Measurements from ENCODE around the gene ERLEC1.
"Not testable (repeated sequence)": the region's sequence is repeated elsewhere in the genome, so short reads cannot be mapped to it uniquely, and the experiment has no call there.

Gene ERLEC1

GRCh38 chr2:53826030-53826410 lies 39.2 kb downstream of the ERLEC1 start:
- Histone ChIP-seq H3K27me3 (no peaks in the 10 kb centered on the region), H3K4me3 (ENCODE audit: low read depth, low read length) (no peak overlapping the region), H3K9me3 (no peaks in the 10 kb centered on the region), H3K36me3 (no peaks in the 10 kb centered on the region), H3K4me1 (no peaks in the 10 kb centered on the region)
- DNase-seq: no peak
- TF ChIP-seq, protein P1, sequence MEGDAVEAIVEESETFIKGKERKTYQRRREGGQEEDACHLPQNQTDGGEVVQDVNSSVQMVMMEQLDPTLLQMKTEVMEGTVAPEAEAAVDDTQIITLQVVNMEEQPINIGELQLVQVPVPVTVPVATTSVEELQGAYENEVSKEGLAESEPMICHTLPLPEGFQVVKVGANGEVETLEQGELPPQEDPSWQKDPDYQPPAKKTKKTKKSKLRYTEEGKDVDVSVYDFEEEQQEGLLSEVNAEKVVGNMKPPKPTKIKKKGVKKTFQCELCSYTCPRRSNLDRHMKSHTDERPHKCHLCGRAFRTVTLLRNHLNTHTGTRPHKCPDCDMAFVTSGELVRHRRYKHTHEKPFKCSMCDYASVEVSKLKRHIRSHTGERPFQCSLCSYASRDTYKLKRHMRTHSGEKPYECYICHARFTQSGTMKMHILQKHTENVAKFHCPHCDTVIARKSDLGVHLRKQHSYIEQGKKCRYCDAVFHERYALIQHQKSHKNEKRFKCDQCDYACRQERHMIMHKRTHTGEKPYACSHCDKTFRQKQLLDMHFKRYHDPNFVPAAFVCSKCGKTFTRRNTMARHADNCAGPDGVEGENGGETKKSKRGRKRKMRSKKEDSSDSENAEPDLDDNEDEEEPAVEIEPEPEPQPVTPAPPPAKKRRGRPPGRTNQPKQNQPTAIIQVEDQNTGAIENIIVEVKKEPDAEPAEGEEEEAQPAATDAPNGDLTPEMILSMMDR (IDR thresholded peaks at IDR 0.05; ENCODE audit: low read depth, low read length): no peak

- no peaks in the 10 kb centered on the region for H3K9me3 ChIP-seq
- H3K27me3 ChIP-seq: no peaks in the 10 kb centered on the region
- H3K4me1 ChIP-seq: no peaks in the 10 kb centered on the region
- no peaks in the 10 kb centered on the region for H3K36me3 ChIP-seq
- no peak overlapping the region for H3K4me3 ChIP-seq (ENCODE audit: low read depth, low read length)
- TF ChIP-seq, protein P1 (IDR thresholded peaks at IDR 0.05; ENCODE audit: low read depth, low read length): no peak
- DNase-seq: no peak
Observed at GRCh38 chr2:53826587-53827397, 39.9 kb downstream of the ERLEC1 start.

GRCh38 chr2:53827398-53828175 lies 40.7 kb downstream of the ERLEC1 start:
- Histone ChIP-seq H3K27me3 (no peaks in the 10 kb centered on the region), H3K4me3 (ENCODE audit: low read depth, low read length) (no peak overlapping the region), H3K4me1 (no peaks in the 10 kb centered on the region), H3K36me3 (no peaks in the 10 kb centered on the region), H3K9me3 (no peaks in the 10 kb centered on the region)
- DNase-seq: no peak
- TF ChIP-seq, protein P1 (IDR thresholded peaks at IDR 0.05; ENCODE audit: low read depth, low read length): no peak

- H3K9me3 ChIP-seq: no peaks in the 10 kb centered on the region
- DNase-seq: no peak
- no peaks in the 10 kb centered on the region for H3K36me3 ChIP-seq
- H3K4me3 ChIP-seq (ENCODE audit: low read depth, low read length): no peak overlapping the region
- no peaks in the 10 kb centered on the region for H3K4me1 ChIP-seq
- H3K27me3 ChIP-seq: no peaks in the 10 kb centered on the region
- TF ChIP-seq, protein P1 (IDR thresholded peaks at IDR 0.05; ENCODE audit: low read depth, low read length): no peak
Observed at GRCh38 chr2:53828331-53828730, 41.5 kb downstream of the ERLEC1 start.

DNA sequence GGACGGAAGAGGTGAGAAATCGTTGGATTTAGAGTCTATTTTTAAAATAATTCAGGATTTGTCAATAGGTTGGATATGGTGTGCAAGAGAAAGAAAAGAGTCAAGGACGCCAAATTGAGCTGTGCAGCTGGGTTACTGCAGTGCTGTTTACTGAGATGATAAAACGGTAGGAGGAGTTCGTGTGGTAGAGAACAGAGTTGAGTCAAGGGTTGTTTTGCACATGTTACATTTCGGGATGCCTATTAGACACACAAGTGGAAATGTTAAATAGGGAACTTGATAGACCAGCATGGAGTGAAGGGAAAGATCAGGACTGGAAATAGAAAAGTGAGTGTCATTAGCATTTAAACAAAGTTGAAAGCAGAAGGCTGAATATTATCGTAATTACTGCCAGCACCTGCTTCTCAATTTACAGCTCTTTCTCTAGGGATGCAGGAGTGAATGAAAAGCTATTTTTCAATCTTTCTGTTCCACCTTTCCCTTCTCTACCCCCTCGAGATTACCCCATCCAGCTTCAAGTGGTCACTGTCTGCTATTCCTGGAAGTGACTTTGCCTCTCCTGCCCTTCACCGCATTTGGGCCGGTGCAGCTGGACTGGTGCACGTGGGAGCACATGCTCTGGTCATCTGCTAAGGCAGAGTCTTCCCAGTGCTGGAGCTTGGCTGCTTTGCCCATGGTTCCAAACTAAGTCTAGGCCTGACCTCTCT lies 42.6 kb downstream of the ERLEC1 start:
- Histone ChIP-seq H3K27me3 (no peaks in the 10 kb centered on the region), H3K4me3 (ENCODE audit: low read depth, low read length) (no peak overlapping the region), H3K9me3 (no peaks in the 10 kb centered on the region), H3K4me1 (no peaks in the 10 kb centered on the region), H3K36me3 (no peaks in the 10 kb centered on the region)
- TF ChIP-seq, protein P1 (IDR thresholded peaks at IDR 0.05; ENCODE audit: low read depth, low read length): no peak
- DNase-seq: no peak

DNA sequence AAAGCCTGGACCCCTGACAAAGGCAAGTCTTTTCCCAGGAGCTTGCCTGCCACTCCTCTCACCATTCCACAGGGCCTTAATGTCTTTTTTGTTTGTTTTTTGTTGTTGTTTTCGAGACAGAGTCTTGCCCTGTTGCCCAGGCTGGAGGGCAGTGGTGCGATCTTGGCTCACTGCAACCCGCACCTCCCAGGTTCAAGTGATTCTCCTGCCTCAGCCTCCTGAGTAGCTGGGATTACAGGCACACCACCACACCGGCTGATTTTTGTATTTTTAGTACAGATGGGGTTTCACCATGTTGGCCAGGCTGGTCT lies 43.1 kb downstream of the ERLEC1 start:
- not testable (repeated sequence) for H3K4me1 ChIP-seq; H3K9me3 ChIP-seq; H3K36me3 ChIP-seq; H3K27me3 ChIP-seq; H3K4me3 ChIP-seq (ENCODE audit: low read depth, low read length); DNase-seq

Measured in BE2C (cell line).